ENCODE data around the gene DACT3.

DACT3 gene, protein sequence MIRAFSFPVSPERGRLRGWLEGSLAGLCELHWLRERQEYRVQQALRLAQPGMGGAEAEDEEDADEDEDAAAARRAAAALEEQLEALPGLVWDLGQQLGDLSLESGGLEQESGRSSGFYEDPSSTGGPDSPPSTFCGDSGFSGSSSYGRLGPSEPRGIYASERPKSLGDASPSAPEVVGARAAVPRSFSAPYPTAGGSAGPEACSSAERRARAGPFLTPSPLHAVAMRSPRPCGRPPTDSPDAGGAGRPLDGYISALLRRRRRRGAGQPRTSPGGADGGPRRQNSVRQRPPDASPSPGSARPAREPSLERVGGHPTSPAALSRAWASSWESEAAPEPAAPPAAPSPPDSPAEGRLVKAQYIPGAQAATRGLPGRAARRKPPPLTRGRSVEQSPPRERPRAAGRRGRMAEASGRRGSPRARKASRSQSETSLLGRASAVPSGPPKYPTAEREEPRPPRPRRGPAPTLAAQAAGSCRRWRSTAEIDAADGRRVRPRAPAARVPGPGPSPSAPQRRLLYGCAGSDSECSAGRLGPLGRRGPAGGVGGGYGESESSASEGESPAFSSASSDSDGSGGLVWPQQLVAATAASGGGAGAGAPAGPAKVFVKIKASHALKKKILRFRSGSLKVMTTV

GRCh38 chr19:46661020-46661731 is at the start of gene DACT3:
DACT3 (minus strand) TSS chr19:46661182; CDS start chr19:46661064, 118 bp downstream.
- TF ChIP-seq, protein P1, sequence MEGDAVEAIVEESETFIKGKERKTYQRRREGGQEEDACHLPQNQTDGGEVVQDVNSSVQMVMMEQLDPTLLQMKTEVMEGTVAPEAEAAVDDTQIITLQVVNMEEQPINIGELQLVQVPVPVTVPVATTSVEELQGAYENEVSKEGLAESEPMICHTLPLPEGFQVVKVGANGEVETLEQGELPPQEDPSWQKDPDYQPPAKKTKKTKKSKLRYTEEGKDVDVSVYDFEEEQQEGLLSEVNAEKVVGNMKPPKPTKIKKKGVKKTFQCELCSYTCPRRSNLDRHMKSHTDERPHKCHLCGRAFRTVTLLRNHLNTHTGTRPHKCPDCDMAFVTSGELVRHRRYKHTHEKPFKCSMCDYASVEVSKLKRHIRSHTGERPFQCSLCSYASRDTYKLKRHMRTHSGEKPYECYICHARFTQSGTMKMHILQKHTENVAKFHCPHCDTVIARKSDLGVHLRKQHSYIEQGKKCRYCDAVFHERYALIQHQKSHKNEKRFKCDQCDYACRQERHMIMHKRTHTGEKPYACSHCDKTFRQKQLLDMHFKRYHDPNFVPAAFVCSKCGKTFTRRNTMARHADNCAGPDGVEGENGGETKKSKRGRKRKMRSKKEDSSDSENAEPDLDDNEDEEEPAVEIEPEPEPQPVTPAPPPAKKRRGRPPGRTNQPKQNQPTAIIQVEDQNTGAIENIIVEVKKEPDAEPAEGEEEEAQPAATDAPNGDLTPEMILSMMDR (IDR thresholded peaks at IDR 0.05; ENCODE audit: insufficient read depth, low read depth, low read length, missing control alignments): no peak

DNA sequence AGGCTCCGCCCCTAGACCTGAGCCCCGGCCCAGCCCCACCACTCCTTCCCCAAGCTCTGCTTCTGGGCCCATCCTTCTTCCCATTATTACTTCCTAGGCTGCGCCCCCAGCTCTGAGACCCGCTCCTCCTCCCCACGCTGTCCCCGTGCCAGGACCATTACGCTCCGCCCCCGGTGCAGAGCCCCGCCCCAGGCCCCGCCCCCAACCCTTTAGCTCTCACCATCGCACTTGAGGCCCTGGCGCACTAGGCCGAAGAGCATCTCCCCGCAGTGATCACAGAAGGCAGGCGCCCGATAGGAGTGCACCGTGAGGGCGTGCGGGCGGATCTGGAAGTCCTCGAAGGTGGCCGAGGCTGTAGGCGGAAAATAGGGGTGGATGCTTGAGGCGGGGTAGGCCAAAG is 49.7 kb upstream of the DACT3 start:
- no peak overlapping the region for H3K4me3 ChIP-seq (ENCODE audit: low read depth, low read length)
- TF ChIP-seq, protein P1 (IDR thresholded peaks at IDR 0.05; ENCODE audit: insufficient read depth, low read depth, low read length, missing control alignments): no peak
- DNase-seq (ENCODE audit: low read depth): no peak

More at GRCh38 chr19:46661020-46661731, at the start of gene DACT3:
- DNase-seq (ENCODE audit: low read depth): peak; percentile 100
- peak within 1 kb of the TSS; percentile 49 for H3K4me3 ChIP-seq (ENCODE audit: low read depth, low read length)

GRCh38 chr19:46704379-46705076 is 43.5 kb upstream of the DACT3 start:
- TF ChIP-seq, protein P1 (IDR thresholded peaks at IDR 0.05; ENCODE audit: insufficient read depth, low read depth, low read length, missing control alignments): peak; percentile 97
- DNase-seq (ENCODE audit: low read depth): peak; percentile 74
- no peak overlapping the region for H3K4me3 ChIP-seq (ENCODE audit: low read depth, low read length)

GRCh38 chr19:46700704-46701103 is 39.7 kb upstream of the DACT3 start:
- no peak overlapping the region for H3K4me3 ChIP-seq (ENCODE audit: low read depth, low read length)
- DNase-seq (ENCODE audit: low read depth): no peak
- TF ChIP-seq, protein P1 (IDR thresholded peaks at IDR 0.05; ENCODE audit: insufficient read depth, low read depth, low read length, missing control alignments): no peak

DNA sequence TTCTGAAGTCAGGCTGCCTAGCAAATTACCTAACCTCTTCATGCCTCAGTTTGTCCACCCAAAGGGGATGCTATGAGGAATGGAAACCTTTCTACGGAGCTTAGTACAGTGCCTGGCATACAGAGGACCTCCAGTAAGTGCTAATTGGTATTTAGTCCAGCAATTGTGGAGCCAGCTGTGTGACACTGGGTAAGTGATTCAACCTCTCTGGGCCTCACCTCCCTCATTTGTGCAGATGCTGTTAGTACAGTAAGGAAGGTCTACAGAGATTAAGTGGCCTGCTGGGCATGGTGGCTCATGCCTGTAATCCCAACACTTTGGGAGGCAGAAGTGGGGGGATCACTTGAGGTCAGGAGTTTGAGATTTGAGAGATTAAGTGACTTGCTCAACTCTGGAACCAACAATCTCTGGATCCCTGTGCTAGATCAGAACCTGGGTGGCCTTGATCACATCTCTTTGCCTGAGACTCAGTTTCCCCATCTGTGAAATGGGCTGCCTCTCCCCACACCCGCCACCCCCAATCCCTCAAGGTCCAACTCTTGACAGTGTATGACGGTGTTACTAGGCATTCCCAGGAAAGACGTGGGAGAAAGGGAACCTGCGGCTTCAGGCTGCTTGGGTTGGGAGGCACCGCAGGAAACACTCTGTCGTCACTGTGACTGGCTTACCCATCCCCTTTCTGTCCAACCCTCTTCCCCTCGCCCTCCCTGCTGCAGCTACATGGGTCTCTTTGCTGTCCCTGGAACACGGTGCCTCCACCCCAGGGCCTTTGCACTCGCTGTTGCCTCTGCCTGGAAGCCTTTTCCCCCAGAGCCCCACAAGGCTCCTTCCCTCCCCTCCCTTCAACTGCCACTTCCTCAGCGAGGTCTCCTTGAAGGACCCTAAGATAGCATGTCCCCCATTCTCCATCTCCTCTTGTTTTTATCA is 37.7 kb upstream of the DACT3 start:
- DNase-seq (ENCODE audit: low read depth): no peak
- TF ChIP-seq, protein P1 (IDR thresholded peaks at IDR 0.05; ENCODE audit: insufficient read depth, low read depth, low read length, missing control alignments): no peak
- no peak overlapping the region for H3K4me3 ChIP-seq (ENCODE audit: low read depth, low read length)

Measured in GM12865 (cell line).